Measurements from ENCODE around the gene PEX6. TPM values are rescaled to one million over a fixed set of nuclear protein-coding genes. Genes with fewer than 3 reads are reported as not detected.

The PEX6 gene
- total RNA-seq, 1 donor from 2014 or later = 8.9 TPM

GRCh38 chr6:42937548-42938427 is 41.2 kb downstream of the PEX6 start:
- intact Hi-C loops (cut with DNase I) = no loop called here
- Histone ChIP-seq H3K9me3 (no peaks in the 10 kb centered on the region), H3K4me3 (no peak overlapping the region), H3K36me3 (peaks cover 41 to 42% of the 10 kb centered on the region in 2 donors), H3K27ac (no peak overlapping the region), H3K4me1 (no peaks in the 10 kb centered on the region), H3K27me3 (no peaks in the 10 kb centered on the region)
- DNase-seq (ENCODE audit: low spot score in 2 of 2) = no peak
- TF ChIP-seq, protein P1, sequence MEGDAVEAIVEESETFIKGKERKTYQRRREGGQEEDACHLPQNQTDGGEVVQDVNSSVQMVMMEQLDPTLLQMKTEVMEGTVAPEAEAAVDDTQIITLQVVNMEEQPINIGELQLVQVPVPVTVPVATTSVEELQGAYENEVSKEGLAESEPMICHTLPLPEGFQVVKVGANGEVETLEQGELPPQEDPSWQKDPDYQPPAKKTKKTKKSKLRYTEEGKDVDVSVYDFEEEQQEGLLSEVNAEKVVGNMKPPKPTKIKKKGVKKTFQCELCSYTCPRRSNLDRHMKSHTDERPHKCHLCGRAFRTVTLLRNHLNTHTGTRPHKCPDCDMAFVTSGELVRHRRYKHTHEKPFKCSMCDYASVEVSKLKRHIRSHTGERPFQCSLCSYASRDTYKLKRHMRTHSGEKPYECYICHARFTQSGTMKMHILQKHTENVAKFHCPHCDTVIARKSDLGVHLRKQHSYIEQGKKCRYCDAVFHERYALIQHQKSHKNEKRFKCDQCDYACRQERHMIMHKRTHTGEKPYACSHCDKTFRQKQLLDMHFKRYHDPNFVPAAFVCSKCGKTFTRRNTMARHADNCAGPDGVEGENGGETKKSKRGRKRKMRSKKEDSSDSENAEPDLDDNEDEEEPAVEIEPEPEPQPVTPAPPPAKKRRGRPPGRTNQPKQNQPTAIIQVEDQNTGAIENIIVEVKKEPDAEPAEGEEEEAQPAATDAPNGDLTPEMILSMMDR (IDR thresholded peaks at IDR 0.05) = no peak

DNA sequence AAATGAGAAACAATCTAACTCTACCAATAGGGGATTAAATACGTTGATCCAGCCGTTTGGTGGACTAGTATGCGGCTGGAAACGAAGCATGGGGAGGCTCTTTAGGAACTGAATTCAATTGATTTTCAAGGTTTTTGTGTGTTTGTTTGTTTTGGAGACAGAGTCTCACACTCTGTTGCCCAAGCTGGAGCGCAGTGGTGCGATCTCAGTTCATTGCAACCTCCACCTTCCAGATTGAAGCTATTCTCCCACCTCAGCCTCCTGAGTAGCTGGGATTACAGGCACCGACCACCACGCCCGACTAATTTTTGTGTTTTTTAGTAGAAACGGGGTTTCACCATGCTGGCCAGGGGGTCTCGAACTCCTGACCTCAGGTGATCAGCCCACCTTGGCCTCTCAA is 42.6 kb downstream of the PEX6 start:
- intact Hi-C loops (cut with DNase I) = no loop called here

GRCh38 chr6:42935322-42935721 is 43.7 kb downstream of the PEX6 start:
- H3K4me1 ChIP-seq = peaks cover 0 to 7% of the 10 kb centered on the region in 2 donors
- TF ChIP-seq, protein P1 (IDR thresholded peaks at IDR 0.05) = no peak
- no peaks in the 10 kb centered on the region for H3K9me3 ChIP-seq
- intact Hi-C loops (cut with DNase I) = no loop called here
- no peak for DNase-seq (ENCODE audit: low spot score in 2 of 2)
- H3K36me3 ChIP-seq = peaks cover 41 to 42% of the 10 kb centered on the region in 2 donors
- no peak overlapping the region for H3K4me3 ChIP-seq
- no peak overlapping the region for H3K27ac ChIP-seq
- no peaks in the 10 kb centered on the region for H3K27me3 ChIP-seq

More for the DNA sequence above, 42.6 kb downstream of the PEX6 start:
- Histone ChIP-seq H3K4me3 (no peak overlapping the region), H3K36me3 (peaks cover 41 to 42% of the 10 kb centered on the region in 2 donors), H3K27me3 (no peaks in the 10 kb centered on the region), H3K4me1 (no peaks in the 10 kb centered on the region), H3K9me3 (no peaks in the 10 kb centered on the region), H3K27ac (no peak overlapping the region)
- TF ChIP-seq, protein P1 (IDR thresholded peaks at IDR 0.05) = no peak
- DNase-seq (ENCODE audit: low spot score in 2 of 2) = no peak

DNA sequence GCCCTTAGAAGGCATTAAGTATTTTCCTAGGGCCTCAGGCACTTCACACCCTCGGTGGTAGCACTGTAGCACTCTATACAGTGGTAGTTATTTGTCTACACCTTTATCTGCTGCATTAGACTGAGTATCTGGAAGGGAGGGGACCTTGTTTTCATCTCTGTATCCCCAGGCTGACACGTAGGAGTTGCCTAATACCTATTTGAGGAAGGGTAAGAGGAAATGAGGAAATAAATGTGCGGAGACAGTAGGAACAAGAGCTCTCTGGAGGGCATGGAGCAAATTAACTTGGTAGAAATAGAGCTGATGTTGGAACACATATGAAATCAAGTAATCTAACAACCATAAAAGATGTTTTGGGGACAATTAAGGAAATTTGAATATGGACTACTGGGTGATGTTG is 45.8 kb downstream of the PEX6 start:
- H3K4me1 ChIP-seq = peaks cover 0 to 12% of the 10 kb centered on the region in 2 donors
- DNase-seq (ENCODE audit: low spot score in 2 of 2) = no peak
- peaks cover 32 to 37% of the 10 kb centered on the region in 2 donors for H3K36me3 ChIP-seq
- no peaks in the 10 kb centered on the region for H3K9me3 ChIP-seq
- TF ChIP-seq, protein P1 (IDR thresholded peaks at IDR 0.05) = no peak
- no peak overlapping the region for H3K4me3 ChIP-seq
- no peaks in the 10 kb centered on the region for H3K27me3 ChIP-seq
- intact Hi-C loops (cut with DNase I) = no loop called here
- H3K27ac ChIP-seq = no peak overlapping the region

DNA sequence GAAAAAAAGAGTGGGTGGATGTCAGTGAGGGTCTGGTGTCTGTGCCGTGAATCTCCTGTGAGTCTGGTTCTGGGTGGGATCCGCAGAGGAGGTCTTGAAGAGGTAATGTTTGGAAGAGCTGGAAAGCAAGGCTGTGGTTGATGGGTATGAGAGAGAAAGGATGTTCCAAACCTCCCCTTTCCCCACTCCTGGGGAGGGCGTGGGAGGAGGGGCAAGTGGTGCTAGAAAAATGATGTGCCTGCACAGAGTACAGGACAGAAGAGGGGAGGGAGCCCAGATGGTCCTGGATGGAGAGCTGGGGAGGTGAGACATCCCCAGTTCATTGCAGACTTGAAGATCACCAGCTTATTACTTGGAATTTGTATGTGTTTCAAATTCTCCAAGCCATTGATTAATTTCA is 46.6 kb downstream of the PEX6 start:
- Histone ChIP-seq H3K36me3 (peaks cover 24 to 29% of the 10 kb centered on the region in 2 donors), H3K9me3 (no peaks in the 10 kb centered on the region), H3K4me1 (peaks cover 0 to 12% of the 10 kb centered on the region in 2 donors), H3K27ac (peak overlapping the region in 1 of 2 donors; percentile 14), H3K4me3 (no peak overlapping the region), H3K27me3 (no peaks in the 10 kb centered on the region)
- intact Hi-C loops (cut with DNase I) = no loop called here
- DNase-seq (ENCODE audit: low spot score in 2 of 2) = no peak
- TF ChIP-seq, protein P1 (IDR thresholded peaks at IDR 0.05) = no peak
